Stimulated activated CD4-positive, alpha-beta T cell treated with anti-CD3 and anti-CD28 coated beads, TNF-alpha, amount 100 ng/mL, for 1 hour (primary cell): ENCODE data around the gene CDKAL1.
"Not testable (repeated sequence)": the region's sequence is repeated elsewhere in the genome, so short reads cannot be mapped to it uniquely, and the experiment has no call there.

Experiments
- DNase-seq, 3 donors: peaks; one replicate each; pipeline ENCODE4 v3.0.0-alpha.2; 2020; ENCODE audit warnings: low read depth in 3 of 3, low spot score in 1 of 3

CDKAL1 gene

DNA sequence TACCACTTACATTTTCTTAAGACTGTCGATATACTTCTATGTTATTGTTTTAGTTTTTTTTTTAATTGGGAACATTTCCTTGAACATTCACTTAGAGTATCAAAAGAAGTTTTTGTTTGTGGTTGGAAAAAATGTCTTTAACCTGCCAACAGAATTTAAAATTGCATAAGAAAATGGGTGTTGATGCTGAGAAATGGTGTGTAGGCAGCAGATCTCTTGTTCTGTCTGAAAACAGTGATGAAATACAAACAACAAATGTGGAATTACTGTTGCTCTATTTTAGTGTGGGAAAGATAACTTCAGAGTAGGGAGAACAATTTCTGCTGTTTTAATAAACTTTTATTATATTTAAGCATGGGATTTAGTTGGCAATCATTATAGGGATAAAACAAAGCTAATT, 293.5 kb downstream of the CDKAL1 start:
- no peak for DNase-seq

DNA sequence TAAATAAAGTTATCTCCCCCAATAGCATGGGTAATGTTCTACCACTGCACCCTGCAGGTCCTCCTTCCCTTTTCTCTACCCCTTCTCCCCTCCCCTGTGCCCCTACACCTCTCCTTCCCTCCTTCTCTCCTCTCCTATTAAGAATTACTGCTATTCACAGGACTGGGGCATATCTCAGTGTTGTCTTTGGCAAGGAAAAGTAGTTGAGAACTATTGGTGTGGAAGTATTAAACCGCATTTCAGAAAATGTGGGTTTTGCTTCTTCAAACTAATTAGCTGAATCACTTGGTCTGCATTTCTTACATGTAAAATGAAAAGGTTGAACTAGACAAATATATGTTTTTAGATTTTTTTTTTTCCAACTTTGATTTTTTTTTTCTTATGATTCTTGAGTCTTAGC, 296.3 kb downstream of the CDKAL1 start:
- no peak for DNase-seq

DNA sequence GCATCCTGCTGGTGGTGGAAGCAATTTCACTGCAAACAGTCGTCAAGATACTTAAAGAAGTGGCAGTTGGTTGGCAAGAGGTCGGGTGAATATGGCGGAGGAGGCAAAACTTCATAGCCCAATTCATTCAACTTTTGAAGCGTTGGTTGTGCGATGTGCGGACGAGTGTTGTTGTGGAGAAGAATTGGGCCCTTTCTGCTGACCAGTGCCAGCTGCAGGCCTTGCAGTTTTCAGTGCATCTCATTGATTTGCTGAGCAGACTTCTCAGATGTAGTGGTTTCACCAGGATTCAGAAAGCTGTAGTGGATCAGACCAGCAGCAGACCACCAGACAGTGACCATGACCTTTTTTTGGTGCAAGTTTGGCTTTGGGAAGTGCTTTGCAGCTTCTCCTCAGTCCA, 297.0 kb downstream of the CDKAL1 start:
- not testable (repeated sequence) for DNase-seq

DNA sequence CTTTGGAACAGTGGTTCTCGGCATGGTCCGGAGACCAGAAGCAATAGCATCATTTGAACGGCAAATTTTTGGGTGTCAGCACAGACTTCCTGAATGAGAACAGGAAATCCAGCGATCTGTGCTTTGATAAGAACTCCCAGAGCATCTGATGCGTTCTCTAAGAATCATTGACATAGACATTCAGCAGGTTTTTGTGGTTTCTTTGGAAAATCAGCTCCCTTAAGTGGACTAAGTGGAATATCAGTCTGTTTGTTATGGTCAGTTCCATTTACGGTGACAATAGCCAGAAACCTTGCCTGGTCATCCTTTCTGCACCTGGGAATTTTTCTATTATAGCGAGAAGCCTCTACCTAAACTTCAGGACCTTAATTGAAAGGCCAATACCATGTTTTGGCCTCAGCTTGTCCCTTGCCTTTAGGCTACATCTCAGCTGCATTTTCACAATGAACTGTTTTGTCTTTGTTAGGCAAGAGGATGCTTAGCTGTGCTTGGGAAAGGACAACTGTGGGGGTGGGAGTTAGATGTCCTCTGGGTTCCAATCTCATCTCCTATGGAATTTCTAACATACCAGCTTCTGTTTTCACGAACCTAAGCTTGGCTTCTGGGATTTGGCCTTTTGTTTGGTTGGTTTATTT, 299.7 kb downstream of the CDKAL1 start:
- DNase-seq, result no peak

DNA sequence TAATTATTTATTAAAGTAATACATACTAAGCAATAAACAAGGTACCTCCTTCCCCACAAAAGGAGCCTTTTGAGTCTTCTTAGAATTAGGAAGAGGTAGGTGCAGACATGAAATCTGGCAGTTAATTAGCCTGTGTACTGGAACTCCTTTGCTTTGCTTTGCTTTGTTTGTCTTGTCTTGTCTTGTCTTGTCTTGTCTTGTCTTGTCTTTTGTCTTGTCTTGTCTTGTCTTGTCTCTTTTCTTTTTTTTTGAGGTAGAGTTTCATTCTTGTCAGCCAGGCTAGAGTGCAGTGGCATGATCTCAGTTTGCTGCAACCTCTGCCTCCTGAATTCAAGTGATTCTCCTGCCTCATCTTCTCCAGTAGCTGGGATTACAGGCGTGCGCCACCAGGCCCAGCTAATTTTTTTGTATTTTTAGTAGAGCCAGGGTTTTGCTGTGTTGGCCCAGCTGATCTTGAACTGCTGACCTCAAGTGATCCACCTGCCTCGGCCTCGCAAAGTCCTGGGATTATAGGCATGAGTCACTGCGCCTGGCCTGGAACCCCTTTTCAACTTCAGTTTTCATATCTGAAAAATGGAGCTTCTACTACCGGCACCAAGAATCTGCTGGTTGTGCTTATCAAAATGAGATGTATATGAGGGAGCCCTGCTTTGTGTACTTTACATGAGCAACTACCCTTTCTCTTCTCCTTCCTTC, 301.2 kb downstream of the CDKAL1 start:
- no peak for DNase-seq

DNA sequence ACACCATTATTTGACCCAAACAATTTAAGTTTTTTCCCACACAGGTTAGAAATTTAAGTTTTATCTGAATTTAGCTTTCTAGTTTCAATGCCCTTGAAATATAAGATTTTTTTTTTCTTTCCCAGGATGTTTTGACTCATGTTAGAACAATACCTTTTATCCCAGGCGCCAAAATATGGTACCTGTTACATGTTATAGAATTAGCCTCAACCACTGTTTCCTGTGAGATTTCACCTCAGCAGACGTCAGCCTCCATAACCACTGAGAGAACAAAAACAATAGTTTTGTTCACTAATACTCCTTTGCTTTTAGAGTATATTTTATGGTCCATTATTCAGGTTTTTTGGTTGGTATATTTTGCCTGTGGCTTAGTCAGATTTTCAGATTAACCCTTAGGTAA, 302.9 kb downstream of the CDKAL1 start:
- DNase-seq, result no peak

DNA sequence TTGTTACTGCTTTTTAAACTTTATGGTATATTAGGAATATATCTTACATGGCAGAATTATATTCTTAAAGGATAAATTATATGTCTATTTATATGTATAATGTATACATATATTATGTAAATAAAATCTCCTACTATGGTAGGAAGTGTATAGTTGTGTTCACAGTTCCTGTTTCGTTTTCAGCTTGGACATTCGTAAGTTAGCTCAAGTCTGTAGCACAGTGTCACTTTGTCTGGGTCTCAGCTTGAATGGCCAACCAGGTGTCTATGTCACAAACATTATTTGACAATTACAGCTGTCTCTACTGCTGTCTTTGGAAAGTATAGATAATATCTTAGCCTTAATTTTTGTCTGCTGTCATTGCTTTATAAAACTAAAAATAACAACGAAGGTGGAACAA, 303.9 kb downstream of the CDKAL1 start:
- DNase-seq, result no peak

DNA sequence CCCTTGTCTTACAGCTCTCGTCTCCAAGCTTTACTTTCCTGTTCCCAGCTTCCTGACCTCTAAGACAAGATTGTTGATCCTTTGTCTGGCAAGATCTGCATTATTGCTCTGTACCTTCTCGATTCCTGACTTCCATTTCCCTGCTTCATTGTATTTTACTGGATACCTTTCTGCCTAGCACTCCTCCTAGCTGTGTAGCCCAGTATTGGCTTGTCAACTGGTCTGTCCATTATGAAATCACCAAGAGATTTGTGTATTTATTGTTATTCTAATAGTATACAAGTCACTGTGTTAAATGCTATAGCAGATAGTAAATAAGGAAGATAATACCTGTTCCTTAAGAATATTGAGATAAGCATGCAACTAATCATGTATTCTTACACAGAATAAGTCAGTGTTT, 305.4 kb downstream of the CDKAL1 start:
- no peak for DNase-seq

DNA sequence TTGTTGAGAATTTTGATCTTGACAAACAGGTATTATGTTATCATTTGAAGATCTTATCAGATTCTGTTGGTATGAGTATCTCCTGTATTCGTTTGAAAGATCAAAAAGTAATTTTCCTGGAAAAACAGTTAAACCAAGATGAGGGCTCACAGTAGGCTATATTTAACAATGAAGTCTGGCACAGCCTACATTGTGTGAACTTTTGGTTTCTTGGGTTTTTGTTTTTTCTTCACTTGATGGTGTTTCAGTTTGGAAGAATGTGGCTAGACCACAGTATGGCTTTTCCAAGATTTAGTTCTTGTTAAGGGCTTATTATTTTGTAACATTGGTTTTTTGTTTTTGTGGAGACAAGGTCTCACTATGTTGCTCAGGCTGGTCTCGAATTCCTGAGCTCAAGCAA, 306.4 kb downstream of the CDKAL1 start:
- DNase-seq, result no peak

DNA sequence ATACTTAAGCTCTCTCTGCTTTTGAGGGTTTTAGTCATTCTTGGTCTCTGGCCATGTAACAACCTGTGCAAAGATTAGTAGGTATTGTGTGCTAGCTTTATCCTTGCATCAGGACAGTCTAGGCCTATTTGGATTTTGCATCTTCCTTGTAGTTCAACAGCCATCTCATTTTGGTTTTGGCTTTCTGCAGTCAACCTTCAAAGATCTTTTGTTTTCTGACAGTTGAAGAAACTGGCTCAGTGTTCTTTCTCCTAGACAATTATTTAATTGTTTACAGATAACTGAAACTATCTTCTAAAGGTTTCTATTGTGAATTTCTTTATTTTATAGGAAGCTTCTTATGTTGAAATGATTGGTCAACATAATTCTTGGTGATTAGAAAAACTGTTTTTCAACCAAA, 307.5 kb downstream of the CDKAL1 start:
- no peak for DNase-seq

DNA sequence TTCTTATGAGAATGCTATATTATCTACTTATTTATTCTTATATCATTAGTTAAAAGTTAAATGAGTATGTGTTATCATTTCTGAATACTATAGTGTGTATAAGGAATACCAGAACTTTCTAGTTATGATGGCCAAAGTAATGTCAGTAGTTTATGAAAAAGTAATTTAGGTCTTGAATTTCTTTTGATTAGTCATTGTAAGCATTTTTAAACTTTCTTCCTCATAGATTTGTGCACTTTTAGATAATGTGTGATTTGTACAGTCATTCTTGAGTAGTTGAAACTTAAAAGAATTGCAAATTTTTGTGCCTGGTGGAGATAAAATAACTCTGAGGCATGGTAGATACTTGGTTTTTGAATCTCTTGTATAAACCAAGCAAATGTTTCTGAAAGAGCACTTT, 311.3 kb downstream of the CDKAL1 start:
- no peak for DNase-seq

DNA sequence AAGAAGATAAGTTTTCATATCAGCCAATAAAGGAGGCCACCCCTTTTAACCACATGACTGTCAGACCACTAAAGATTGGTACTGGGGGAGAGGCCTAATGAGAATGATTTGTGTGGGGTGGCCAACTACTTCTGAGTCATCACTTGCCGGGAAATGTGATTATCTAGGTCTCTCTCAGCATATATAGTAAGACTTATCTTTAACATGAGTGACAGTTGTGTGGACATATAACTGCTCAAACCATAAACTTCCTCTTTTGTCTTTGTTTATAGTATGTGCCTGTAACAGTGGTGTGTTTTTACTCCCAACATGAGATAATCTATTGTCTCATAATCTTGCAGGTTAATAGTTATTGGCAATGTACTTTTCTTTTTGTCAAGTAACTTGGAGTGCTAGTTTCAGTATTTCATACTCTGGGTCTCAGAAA, 312.4 kb downstream of the CDKAL1 start:
- DNase-seq, result no peak

DNA sequence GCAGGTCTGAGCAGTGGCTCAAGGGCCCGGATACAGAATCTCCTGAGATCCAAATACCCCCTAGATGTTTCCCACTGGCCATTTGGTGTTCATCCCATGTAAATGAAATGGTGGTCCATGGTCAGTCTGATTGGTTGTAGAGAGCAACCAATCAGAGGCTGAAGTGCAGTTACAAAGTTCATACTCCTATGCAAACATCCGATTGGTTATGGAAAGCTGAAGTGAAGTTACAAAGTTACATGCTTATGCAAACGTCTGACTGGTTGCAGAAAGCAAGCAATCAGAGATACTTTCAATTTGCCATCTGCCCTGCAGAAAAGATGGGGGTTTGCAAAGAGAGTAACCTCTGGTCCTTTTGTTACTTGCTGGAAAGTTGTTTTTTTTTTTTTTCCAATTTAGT, 313.6 kb downstream of the CDKAL1 start:
- DNase-seq, result no peak

DNA sequence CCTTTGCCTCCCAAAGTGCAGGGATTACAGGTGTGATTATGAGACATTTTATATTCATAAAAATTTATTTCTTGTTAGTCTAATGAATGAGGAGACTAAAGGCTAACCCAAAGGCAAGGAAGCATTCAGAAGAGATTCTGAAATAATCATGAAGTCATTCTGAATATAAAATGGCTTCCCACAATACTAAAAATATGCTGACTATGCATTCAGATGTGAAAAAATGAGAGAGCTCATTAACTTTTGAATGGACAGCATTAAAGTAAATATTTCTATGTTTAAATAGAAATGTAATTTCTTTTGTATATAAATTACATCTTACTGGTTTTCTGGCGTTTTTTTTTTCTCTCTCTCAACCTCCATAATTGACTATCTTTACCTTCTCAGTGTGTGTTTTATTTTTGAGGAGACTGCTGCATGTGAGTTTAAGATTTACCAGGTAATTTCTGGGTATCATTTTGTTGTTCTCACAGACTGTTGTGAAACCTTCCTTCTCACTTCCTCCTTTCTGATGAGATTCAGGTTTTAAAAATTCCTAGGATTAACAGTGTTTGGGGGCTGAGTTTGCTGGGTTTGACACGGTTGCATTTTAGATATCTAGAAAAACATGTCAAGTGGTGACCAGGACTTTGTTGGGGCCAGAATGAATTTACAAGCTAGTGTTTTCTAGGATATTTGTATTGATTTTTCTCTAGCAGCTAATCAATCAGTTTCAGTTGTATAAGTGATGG, 316.6 kb downstream of the CDKAL1 start:
- DNase-seq, result no peak

DNA sequence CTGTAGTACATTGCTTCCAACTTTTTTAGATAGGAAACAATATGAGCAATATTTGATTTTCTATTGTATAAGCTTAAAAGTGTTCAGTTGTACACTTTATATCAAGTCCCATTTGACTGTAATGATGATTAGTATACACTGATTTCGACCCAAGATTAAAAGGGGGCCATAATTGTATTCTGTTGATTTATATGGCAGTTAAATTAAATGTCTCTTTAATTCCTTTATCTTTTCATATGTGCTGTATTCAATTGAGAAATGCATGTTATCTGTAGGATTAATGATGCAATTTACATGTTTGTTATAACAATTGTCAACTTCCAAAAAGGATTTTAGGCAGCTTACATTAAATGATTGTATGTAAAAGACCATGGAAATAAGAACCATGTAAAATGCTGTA, 317.5 kb downstream of the CDKAL1 start:
- DNase-seq, result no peak

DNA sequence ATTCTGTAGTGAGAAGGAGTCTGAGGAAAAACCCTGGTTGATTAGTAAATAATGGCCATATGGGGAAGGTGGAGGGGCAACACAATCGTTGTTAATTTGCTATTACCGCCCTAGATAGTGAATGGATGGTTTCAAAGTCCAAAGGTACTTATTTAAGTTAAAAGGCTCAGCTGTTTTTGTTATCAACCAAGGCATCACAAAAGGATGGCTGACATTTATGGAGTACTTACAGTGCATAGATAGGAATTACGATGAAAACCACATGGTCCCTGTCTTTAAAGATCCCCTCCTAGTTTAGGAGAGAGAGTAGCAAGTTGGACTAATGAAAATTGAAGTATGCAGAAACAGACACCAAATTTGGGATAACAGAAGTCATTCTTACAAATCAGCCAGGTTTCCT, 319.6 kb downstream of the CDKAL1 start:
- DNase-seq, result no peak

DNA sequence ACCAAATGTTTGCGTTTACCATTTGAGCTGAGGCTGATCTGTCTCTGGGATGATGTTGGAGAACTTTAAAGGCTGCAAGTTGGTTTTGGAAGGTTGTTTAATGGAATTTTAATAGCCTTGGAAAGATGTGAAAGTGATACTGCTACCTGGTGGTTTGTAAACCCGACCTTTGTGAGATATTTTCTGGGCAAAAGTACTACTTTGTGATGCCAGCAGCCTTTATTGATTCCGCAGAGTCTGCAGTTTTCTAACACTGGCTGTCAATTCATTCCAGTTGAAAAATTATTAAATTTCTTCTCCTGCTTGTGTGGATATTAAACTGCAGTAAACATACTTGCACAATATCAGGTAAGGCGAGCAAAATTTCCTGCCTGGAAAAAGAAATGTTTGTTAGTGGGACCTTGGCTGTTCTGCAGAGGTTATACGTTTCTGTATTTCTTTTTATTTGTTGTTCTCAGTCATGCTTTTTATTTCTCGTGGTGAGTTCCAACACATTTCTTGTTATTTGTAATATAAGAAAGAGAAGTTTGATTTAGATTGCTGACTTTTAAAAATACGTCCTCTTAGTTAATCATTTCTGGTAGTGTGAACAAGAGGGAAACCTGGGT, 322.5 kb downstream of the CDKAL1 start:
- no peak for DNase-seq

DNA sequence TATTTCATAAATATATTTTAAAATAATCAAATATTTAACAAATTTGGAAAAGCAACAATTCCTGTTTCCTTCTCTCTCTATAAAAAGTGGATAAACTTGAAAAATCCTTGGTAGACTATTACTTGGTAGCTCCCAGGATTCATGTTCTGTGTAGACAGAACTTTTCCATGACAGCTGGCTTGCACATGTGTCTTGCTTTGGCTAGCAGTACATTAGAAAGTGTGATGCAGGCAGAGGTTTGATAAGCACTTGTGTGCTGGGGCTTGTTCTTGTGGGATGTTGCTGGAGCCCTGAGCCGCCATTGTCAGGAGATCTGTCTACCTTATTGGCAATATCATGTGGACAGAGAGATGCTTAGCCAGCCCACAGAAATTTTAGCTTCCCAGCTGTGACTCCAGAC, 327.2 kb downstream of the CDKAL1 start:
- DNase-seq, result no peak

DNA sequence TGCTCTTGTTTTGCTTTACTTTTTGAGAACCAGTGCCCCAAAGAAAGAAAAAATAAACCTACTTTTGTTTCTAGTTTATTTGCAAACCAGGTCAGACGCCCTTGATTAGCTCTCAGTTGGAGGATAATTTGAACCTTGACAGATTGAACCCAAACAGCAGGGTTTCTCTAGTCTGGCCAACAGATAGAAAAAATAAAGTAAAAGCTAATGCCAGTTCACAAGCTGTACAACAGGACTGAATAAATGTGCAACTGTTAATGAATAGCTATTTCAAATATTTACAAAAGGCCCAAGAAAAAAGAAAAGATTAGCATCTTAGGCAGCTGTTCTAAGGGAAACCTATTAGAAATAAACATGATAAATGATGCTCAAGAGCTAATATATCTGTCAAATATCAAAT, 331.8 kb downstream of the CDKAL1 start:
- no peak for DNase-seq

DNA sequence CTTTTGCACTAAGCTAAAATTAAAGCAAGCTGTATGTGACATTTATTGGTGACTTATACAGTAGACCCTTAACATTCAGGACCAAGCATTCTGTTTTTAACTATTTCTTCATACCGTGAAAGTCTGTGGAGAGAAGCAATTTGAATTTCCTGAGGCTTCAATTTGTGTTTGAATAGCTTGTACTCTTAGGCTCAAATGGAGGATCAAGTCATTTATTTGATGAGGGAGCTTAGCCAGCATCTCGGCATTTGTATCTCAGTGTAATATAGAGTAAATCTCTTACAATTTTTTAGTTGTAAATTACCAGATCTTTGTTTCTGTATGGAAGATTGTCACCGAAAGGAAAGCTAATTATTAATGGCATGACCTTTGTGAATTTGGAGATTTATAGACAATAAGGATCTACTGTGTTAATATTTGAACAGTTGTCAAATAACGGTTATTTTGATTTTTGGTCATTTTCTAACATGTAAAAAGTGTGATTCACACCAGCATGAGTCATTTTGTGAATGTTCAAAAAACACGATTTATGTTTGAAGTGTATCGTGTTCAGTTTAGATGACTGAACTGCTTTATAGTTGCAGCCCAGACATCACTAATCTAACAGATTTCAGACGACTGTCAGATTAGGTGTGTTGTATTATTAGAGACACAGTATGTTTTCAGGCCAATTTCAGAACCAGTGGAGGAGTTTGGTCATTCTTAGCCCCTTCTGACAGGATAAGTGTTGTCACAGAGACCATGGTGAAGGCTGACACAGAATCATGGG, 332.9 kb downstream of the CDKAL1 start:
- no peak for DNase-seq

DNA sequence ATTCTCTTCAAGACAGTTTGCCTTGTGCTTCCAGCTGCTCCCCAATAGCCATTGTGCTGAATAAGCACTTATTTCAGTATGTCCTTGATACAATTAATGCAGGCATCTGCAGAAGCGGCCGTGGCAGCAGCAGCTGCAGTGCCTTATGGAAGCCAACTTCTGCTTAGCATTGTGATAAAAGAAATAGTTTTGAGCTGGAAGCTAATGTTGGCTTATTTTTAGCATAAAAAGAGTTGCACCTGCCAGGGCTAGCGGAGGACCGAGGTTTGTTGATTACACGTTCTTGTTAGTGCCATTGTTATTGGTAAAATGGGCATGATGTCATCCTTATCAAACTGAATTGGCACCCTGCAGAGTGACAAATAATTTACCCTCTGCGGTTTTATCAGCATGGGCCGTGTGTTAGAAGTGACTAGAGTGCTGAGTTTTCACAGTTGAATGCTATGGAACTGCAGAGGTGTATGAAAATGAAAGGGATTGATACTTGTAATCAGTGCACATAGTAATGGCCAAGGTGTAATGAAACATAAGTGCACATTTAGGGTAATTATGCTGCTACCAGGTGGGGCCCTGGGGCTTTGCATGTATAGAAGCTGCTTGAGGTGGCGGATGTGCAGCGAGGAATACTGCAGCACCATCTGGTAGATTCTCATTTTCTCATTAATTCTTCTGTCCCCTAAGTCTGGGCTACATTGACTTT, 334.3 kb downstream of the CDKAL1 start:
- no peak for DNase-seq
